AG04450 (cell line): ENCODE measurements around the gene TTK. TPM values are rescaled to one million over a fixed set of nuclear protein-coding genes. Genes with fewer than 3 reads are reported as not detected.

Experiments
- CTCF ChIA-PET: fragments of 300-600, 350-600 bp; formaldehyde crosslinking; extraction: SDS; loops from one replicate; lab custom pipeline; 2022; ENCODE audit warnings: antibody characterized with exemption, inconsistent platforms; lab: Charles Lee
- POLR2A ChIA-PET: fragments of 350-600 bp; formaldehyde crosslinking; extraction: SDS; loops from one replicate; lab custom pipeline; 2021; ENCODE audit warnings: antibody characterized with exemption, inconsistent platforms; lab: Yijun Ruan, JAX
- DNase-seq: peaks from one replicate; pipeline ENCODE4 v3.0.0-alpha.2; 2011; ENCODE audit warnings: low read depth, low spot score
- H3K27ac ChIP-seq: one replicate; pipeline ENCODE4 v1.5.1; 2012; ENCODE audit warnings: low read depth, low read length, control low read depth
- H3K27me3 ChIP-seq: one replicate; pipeline ENCODE4 v1.6.0; 2012; ENCODE audit warnings: low read length; ENCODE audit not compliant: control insufficient read depth, insufficient read depth
- H3K4me3 ChIP-seq: 2 replicates; pipeline ENCODE4 v1.5.1; 2011; ENCODE audit warnings: mild to moderate bottlenecking, low read depth, low read length, control low read depth
- H3K9me3 ChIP-seq: 2 replicates; pipeline ENCODE4 v1.5.1; 2012; ENCODE audit warnings: low read length; ENCODE audit not compliant: control insufficient read depth, insufficient read depth
- CTCF ChIP-seq: IDR thresholded peaks from 2 replicates; pipeline ENCODE4 v1.5.1; 2011; ENCODE audit warnings: low read depth, low read length, control low read depth, inconsistent platforms
- polyA plus RNA-seq: library from polyadenylated mRNA; depleted of rRNA; stranded (reverse); fragments of >200 nt; gene quantifications from 2 replicates; pipeline ENCODE4 v1.2.3, GENCODE V29; 2011

TTK gene
- polyA plus RNA-seq, 1 experiment: 8.0 TPM

- DNase-seq: no peak
- no peaks in the 10 kb centered on the region for H3K9me3 ChIP-seq
- CTCF ChIA-PET: interaction anchor here (0.9 kb wide), 1 partner anchor 71 kb away, joined by 3 read pairs; no protein-coding TSS in a partner anchor
- H3K27ac ChIP-seq: no peak overlapping the region
- no peaks in the 10 kb centered on the region for H3K27me3 ChIP-seq
- H3K4me3 ChIP-seq: no peak overlapping the region
- TF ChIP-seq CTCF: no peak
- POLR2A ChIA-PET: no interaction called here
Observed at GRCh38 chr6:80020381-80021120, 16.1 kb downstream of the TTK start.

- CTCF ChIA-PET: no interaction called here
- no peak for DNase-seq
- Histone ChIP-seq H3K27me3 (no peaks in the 10 kb centered on the region), H3K4me3 (no peak overlapping the region), H3K27ac (no peak overlapping the region), H3K9me3 (no peaks in the 10 kb centered on the region)
- no peak for TF ChIP-seq CTCF
- POLR2A ChIA-PET: no interaction called here
Observed at GRCh38 chr6:80021131-80021530, 16.7 kb downstream of the TTK start.

GRCh38 chr6:80021591-80021990 lies 17.1 kb downstream of the TTK start:
- no peak for DNase-seq
- Histone ChIP-seq H3K27me3 (no peaks in the 10 kb centered on the region), H3K9me3 (no peaks in the 10 kb centered on the region), H3K27ac (no peak overlapping the region), H3K4me3 (no peak overlapping the region)
- POLR2A ChIA-PET: no interaction called here
- CTCF ChIA-PET: no interaction called here
- no peak for TF ChIP-seq CTCF

GRCh38 chr6:80022803-80023202 lies 18.4 kb downstream of the TTK start:
- H3K27ac ChIP-seq: no peak overlapping the region
- ChIA-PET POLR2A (no interaction called here), CTCF (interaction anchor here (0.7 to 1.0 kb wide), 2 partner anchors 9 to 73 kb away, joined by 3 read pairs; no protein-coding TSS in a partner anchor)

More at GRCh38 chr6:80022803-80023202, 18.4 kb downstream of the TTK start:
- TF ChIP-seq CTCF: no peak
- H3K9me3 ChIP-seq: no peaks in the 10 kb centered on the region
- peak; percentile 27 for DNase-seq
- no peaks in the 10 kb centered on the region for H3K27me3 ChIP-seq
- H3K4me3 ChIP-seq: no peak overlapping the region
